ENCODE measurements around the gene MSRB1.
"Not testable (repeated sequence)": the region's sequence is repeated elsewhere in the genome, so short reads cannot be mapped to it uniquely, and the experiment has no call there.

The MSRB1 gene

GRCh38 chr16:1963806-1964505 lies 21.0 kb upstream of the MSRB1 start:
- peaks cover 65% of the 10 kb centered on the region for H3K79me2 ChIP-seq (ENCODE audit: insufficient read depth, low read length)
- H3K27me3 ChIP-seq (ENCODE audit: insufficient read depth, low read length, poor library complexity), result no peaks in the 10 kb centered on the region
- no peaks in the 10 kb centered on the region for H3K9me3 ChIP-seq (ENCODE audit: insufficient read depth, low read length, severe bottlenecking)
- peaks cover 61% of the 10 kb centered on the region for H3K4me1 ChIP-seq (ENCODE audit: insufficient read depth, low read length)
- H3K36me3 ChIP-seq (ENCODE audit: insufficient read depth, low read length), result peaks cover 34% of the 10 kb centered on the region
- no peak overlapping the region for H2AFZ ChIP-seq (ENCODE audit: low read depth, low read length)
- DNase-seq, result peak; percentile 42
- peak overlapping the region; percentile 91 for H3K9ac ChIP-seq (ENCODE audit: low read depth, low read length)
- ATAC-seq (ENCODE audit: insufficient read depth, low read depth), result peak; percentile 2; the same call in 2 of the 3 replicates
- peaks cover 31% of the 10 kb centered on the region for H4K20me1 ChIP-seq (ENCODE audit: insufficient read depth, low read length)
- H3K4me3 ChIP-seq (ENCODE audit: low read depth in 1 of 2, low read length in 2 of 2), result peak overlapping the region; percentile 47 to 74; a peak in 3 of 4 replicates
- H3K27ac ChIP-seq (ENCODE audit: low read length), result peak overlapping the region; percentile 60
- H3K4me2 ChIP-seq (ENCODE audit: insufficient read depth, low read length), result peak overlapping the region; percentile 63
- TF ChIP-seq EZH2 (IDR thresholded peaks at IDR 0.05; ENCODE audit: borderline replicate concordance, low read depth, low read length, severe bottlenecking) (no peak), CTCF (IDR thresholded peaks at IDR 0.05; ENCODE audit: borderline replicate concordance, extremely low read depth, low read length, poor library complexity, severe bottlenecking) (peak; percentile 19)

GRCh38 chr16:1962161-1963153 lies 19.5 kb upstream of the MSRB1 start:
- H3K27me3 ChIP-seq (ENCODE audit: insufficient read depth, low read length, poor library complexity); H3K9me3 ChIP-seq (ENCODE audit: insufficient read depth, low read length, severe bottlenecking); H2AFZ ChIP-seq (ENCODE audit: low read depth, low read length); H3K27ac ChIP-seq (ENCODE audit: low read length); ATAC-seq (ENCODE audit: insufficient read depth, low read depth); DNase-seq: not testable (repeated sequence)
- H3K4me3 ChIP-seq (ENCODE audit: low read depth in 1 of 2, low read length in 2 of 2), result peak overlapping the region in 1 of 2 experiments; percentile 74; a peak in 1 of 4 replicates
- peaks cover 31% of the 10 kb centered on the region for H4K20me1 ChIP-seq (ENCODE audit: insufficient read depth, low read length)
- peak overlapping the region; percentile 91 for H3K9ac ChIP-seq (ENCODE audit: low read depth, low read length)
- peaks cover 65% of the 10 kb centered on the region for H3K79me2 ChIP-seq (ENCODE audit: insufficient read depth, low read length)
- peaks cover 34% of the 10 kb centered on the region for H3K36me3 ChIP-seq (ENCODE audit: insufficient read depth, low read length)
- H3K4me1 ChIP-seq (ENCODE audit: insufficient read depth, low read length), result peaks cover 66% of the 10 kb centered on the region
- peak overlapping the region; percentile 76 for H3K4me2 ChIP-seq (ENCODE audit: insufficient read depth, low read length)

GRCh38 chr16:1961651-1962067 lies 18.7 kb upstream of the MSRB1 start:
- Histone ChIP-seq H3K4me1 (ENCODE audit: insufficient read depth, low read length) (peaks cover 64% of the 10 kb centered on the region), H3K4me2 (ENCODE audit: insufficient read depth, low read length) (peak overlapping the region; percentile 76; the same call in 1 of the 2 replicates), H3K9me3 (ENCODE audit: insufficient read depth, low read length, severe bottlenecking) (no peaks in the 10 kb centered on the region), H3K79me2 (ENCODE audit: insufficient read depth, low read length) (peaks cover 62% of the 10 kb centered on the region), H3K4me3 (ENCODE audit: low read depth in 1 of 2, low read length in 2 of 2) (no peak overlapping the region), H3K9ac (ENCODE audit: low read depth, low read length) (no peak overlapping the region), H4K20me1 (ENCODE audit: insufficient read depth, low read length) (peaks cover 31% of the 10 kb centered on the region), H3K27me3 (ENCODE audit: insufficient read depth, low read length, poor library complexity) (no peaks in the 10 kb centered on the region), H3K27ac (ENCODE audit: low read length) (no peak overlapping the region), H2AFZ (ENCODE audit: low read depth, low read length) (no peak overlapping the region), H3K36me3 (ENCODE audit: insufficient read depth, low read length) (peaks cover 34% of the 10 kb centered on the region)
- DNase-seq (peak; percentile 42), ATAC-seq (ENCODE audit: insufficient read depth, low read depth) (no peak)
- TF ChIP-seq CTCF (IDR thresholded peaks at IDR 0.05; ENCODE audit: borderline replicate concordance, extremely low read depth, low read length, poor library complexity, severe bottlenecking) (no peak), EZH2 (IDR thresholded peaks at IDR 0.05; ENCODE audit: borderline replicate concordance, low read depth, low read length, severe bottlenecking) (no peak)
